Osteoblast (primary cell): ENCODE measurements around the gene RHOG. TPM values are rescaled to one million over a fixed set of nuclear protein-coding genes. Genes with fewer than 3 reads are reported as not detected.

ENCODE experiments used
- DNase-seq: peaks from one replicate; pipeline ENCODE4 v3.0.0; 2011; ENCODE audit warnings: low spot score, mixed read lengths; ENCODE audit not compliant: insufficient read length; ENCODE audit errors: missing footprints
- H2AFZ ChIP-seq: 2 replicates; pipeline ENCODE4 v1.6.0; 2011; ENCODE audit warnings: mild to moderate bottlenecking, low read length
- H3K27ac ChIP-seq: 2 replicates; pipeline ENCODE4 v1.5.1; 2011; ENCODE audit warnings: mild to moderate bottlenecking, low read depth, low read length, moderate library complexity
- H3K27me3 ChIP-seq: 2 replicates; pipeline ENCODE4 v1.6.0; 2012; ENCODE audit warnings: mild to moderate bottlenecking, control low read depth, inconsistent platforms, low read length, moderate library complexity; ENCODE audit not compliant: insufficient read depth
- H3K36me3 ChIP-seq: 2 replicates; pipeline ENCODE4 v1.5.1; 2011; ENCODE audit warnings: mild to moderate bottlenecking, low read length, control low read depth, moderate library complexity; ENCODE audit not compliant: insufficient read depth
- H3K4me1 ChIP-seq: 2 replicates; pipeline ENCODE4 v1.5.1; 2011; ENCODE audit warnings: mild to moderate bottlenecking, low read length, control low read depth, moderate library complexity; ENCODE audit not compliant: insufficient read depth
- H3K4me2 ChIP-seq: 2 replicates; pipeline ENCODE4 v1.6.0; 2011; ENCODE audit warnings: mild to moderate bottlenecking, low read length; ENCODE audit not compliant: insufficient read depth
- H3K4me3 ChIP-seq: fragments of 200-600 bp; sonication (generic); 3 replicates; pipeline ENCODE4 v1.5.1; 2012; ENCODE audit warnings: mild to moderate bottlenecking, low read length, inconsistent platforms; ENCODE audit not compliant: insufficient read depth
- H3K79me2 ChIP-seq: 2 replicates; pipeline ENCODE4 v1.6.0; 2012; ENCODE audit warnings: mild to moderate bottlenecking, low read length, control low read depth, inconsistent platforms; ENCODE audit not compliant: insufficient read depth
- H3K9me3 ChIP-seq: 2 replicates; pipeline ENCODE4 v1.5.1; 2011; ENCODE audit warnings: low read depth, low read length, control low read depth
- H4K20me1 ChIP-seq: 2 replicates; pipeline ENCODE4 v1.6.0; 2012; ENCODE audit warnings: mild to moderate bottlenecking, low read length, control low read depth; ENCODE audit not compliant: insufficient read depth
- total RNA-seq: library from RNA; depleted of rRNA; stranded (reverse); fragments of >200 nt; gene quantifications from 2 replicates; pipeline ENCODE4 v1.2.3, GENCODE V29; 2012
- TF ChIP-seq, protein P1 (sequence below): IDR thresholded peaks from 2 replicates; pipeline ENCODE4 v1.5.1; 2011; ENCODE audit warnings: mild to moderate bottlenecking, low read depth, low read length, moderate library complexity; ENCODE audit errors: extremely low read depth

Gene RHOG
- total RNA-seq, 1 donor: 17.0 TPM

DNA sequence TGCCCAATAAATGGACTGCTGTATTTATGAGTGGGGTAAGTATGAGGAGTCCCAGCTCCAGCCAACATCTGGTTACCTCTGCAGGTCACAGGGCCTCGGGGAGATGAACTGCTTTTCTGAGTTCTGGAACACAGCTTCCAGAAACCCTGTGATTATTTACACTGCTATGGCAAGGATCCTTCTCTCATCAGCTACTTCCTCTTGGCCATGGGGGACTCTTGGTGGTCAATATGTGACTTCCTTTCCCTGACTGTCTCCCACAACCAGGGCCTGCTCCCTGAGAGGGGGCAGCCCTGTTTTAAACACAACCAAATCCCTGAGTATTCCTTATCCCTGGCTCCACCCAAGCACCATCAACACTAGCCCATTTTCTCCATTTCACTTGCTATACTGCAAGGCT is 10.0 kb downstream of the RHOG start:
- H3K4me3 ChIP-seq: no peak overlapping the region
- no peak overlapping the region for H3K27ac ChIP-seq
- H3K27me3 ChIP-seq: no peaks in the 10 kb centered on the region
- peaks cover 62% of the 10 kb centered on the region for H4K20me1 ChIP-seq
- no peaks in the 10 kb centered on the region for H3K9me3 ChIP-seq
- H3K79me2 ChIP-seq: peaks cover 79% of the 10 kb centered on the region
- no peak overlapping the region for H2AFZ ChIP-seq
- DNase-seq: peak; percentile 61
- H3K36me3 ChIP-seq: peaks cover 36% of the 10 kb centered on the region
- TF ChIP-seq, protein P1, sequence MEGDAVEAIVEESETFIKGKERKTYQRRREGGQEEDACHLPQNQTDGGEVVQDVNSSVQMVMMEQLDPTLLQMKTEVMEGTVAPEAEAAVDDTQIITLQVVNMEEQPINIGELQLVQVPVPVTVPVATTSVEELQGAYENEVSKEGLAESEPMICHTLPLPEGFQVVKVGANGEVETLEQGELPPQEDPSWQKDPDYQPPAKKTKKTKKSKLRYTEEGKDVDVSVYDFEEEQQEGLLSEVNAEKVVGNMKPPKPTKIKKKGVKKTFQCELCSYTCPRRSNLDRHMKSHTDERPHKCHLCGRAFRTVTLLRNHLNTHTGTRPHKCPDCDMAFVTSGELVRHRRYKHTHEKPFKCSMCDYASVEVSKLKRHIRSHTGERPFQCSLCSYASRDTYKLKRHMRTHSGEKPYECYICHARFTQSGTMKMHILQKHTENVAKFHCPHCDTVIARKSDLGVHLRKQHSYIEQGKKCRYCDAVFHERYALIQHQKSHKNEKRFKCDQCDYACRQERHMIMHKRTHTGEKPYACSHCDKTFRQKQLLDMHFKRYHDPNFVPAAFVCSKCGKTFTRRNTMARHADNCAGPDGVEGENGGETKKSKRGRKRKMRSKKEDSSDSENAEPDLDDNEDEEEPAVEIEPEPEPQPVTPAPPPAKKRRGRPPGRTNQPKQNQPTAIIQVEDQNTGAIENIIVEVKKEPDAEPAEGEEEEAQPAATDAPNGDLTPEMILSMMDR: no peak
- no peak overlapping the region for H3K4me2 ChIP-seq
- peaks cover 6% of the 10 kb centered on the region for H3K4me1 ChIP-seq

GRCh38 chr11:3830088-3830487 is 10.7 kb downstream of the RHOG start:
- H3K4me3 ChIP-seq: no peak overlapping the region
- H3K27ac ChIP-seq: no peak overlapping the region
- TF ChIP-seq, protein P1: no peak
- H2AFZ ChIP-seq: no peak overlapping the region
- H3K27me3 ChIP-seq: no peaks in the 10 kb centered on the region
- peaks cover 56% of the 10 kb centered on the region for H4K20me1 ChIP-seq
- H3K36me3 ChIP-seq: peaks cover 38% of the 10 kb centered on the region
- no peak for DNase-seq
- peaks cover 4% of the 10 kb centered on the region for H3K4me1 ChIP-seq
- H3K79me2 ChIP-seq: peaks cover 73% of the 10 kb centered on the region
- H3K4me2 ChIP-seq: no peak overlapping the region
- H3K9me3 ChIP-seq: no peaks in the 10 kb centered on the region

GRCh38 chr11:3827434-3828186 is 13.1 kb downstream of the RHOG start:
- no peaks in the 10 kb centered on the region for H3K9me3 ChIP-seq
- H3K79me2 ChIP-seq: peaks cover 48% of the 10 kb centered on the region
- peak; percentile 30 for DNase-seq
- no peak overlapping the region for H3K4me2 ChIP-seq
- H3K4me1 ChIP-seq: peaks cover 7% of the 10 kb centered on the region
- TF ChIP-seq, protein P1: no peak
- H3K36me3 ChIP-seq: peaks cover 38% of the 10 kb centered on the region
- peaks cover 37% of the 10 kb centered on the region for H4K20me1 ChIP-seq
- no peak overlapping the region for H3K4me3 ChIP-seq
- no peak overlapping the region for H3K27ac ChIP-seq
- H2AFZ ChIP-seq: no peak overlapping the region
- no peaks in the 10 kb centered on the region for H3K27me3 ChIP-seq

DNA sequence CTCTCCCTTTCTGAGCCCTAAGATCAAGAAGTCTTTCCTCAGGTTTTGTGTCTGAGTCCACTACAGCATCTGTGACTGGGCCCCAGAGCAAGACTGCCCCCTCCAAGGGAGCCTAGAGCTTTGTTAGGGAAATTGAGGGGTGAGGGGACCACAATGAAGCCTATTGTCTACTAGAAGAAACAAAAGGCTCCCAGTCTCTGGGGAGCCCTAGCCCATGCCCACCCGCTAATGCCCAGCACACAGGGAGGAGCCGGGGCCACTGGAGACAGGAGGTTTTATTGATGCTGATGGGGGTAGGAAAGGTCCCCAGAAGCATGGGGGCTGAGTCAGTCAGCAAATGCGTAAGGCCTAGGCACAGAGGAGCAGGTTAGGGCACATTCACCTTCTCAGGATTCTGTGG is 14.0 kb downstream of the RHOG start:
- Histone ChIP-seq H4K20me1 (peaks cover 28% of the 10 kb centered on the region), H3K36me3 (peaks cover 38% of the 10 kb centered on the region), H3K27me3 (no peaks in the 10 kb centered on the region), H3K4me3 (no peak overlapping the region), H3K27ac (no peak overlapping the region), H2AFZ (no peak overlapping the region), H3K4me2 (no peak overlapping the region), H3K79me2 (peaks cover 39% of the 10 kb centered on the region), H3K9me3 (no peaks in the 10 kb centered on the region), H3K4me1 (peaks cover 7% of the 10 kb centered on the region)
- peak; percentile 66 for DNase-seq
- TF ChIP-seq, protein P1: no peak
